DMS114 treated with DMSO at 0.1 percent for 48 hours (cell line): Measurements from ENCODE around the gene STAB2.

Experiments
- DNase-seq: peaks from one replicate; lab custom pipeline; 2025; ENCODE audit not compliant: unreplicated experiment; lab: John Stamatoyannopoulos, UW

STAB2 gene

DNA sequence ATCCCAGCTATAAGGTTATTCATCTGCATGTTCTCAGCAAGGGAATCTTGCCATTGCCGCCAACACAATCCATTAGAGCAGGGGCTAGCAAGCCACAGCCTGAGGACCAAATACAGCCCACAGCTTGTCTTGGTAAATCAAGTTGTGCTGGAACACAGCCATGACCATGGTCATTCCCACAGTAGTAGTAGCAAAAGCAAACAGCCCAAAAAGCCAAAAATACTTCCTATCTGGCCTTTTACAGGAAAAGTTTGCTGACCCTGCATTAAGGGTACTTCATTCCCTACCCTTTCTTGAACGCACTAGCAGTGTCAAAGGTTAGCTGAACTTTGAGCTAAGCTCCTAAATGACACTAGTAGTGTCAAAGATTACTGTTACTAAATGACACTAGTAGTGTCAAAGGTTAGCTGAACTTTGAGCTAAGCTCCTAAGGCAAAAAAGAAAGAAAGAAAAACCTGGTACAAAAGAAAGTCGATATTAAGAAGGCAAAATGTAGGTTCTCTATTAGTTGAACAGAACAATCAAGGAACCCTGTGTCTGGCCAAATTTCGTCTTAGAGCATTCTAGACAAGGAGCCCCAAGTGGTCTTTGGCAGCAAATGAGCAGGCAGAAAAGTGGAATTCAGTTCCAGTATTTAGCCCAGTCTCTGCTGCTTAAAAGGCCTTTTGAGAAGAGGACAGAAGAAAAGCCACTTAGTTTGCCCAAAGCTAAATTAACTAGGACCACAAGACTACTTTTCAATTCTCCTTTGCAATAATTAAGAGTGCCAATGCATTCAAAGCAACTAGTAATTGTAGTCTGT, 186.2 kb downstream of the STAB2 start:
- DNase-seq: no peak

- DNase-seq: no peak
Measured at GRCh38 chr12:103774977-103775560, 188.0 kb downstream of the STAB2 start.

DNA sequence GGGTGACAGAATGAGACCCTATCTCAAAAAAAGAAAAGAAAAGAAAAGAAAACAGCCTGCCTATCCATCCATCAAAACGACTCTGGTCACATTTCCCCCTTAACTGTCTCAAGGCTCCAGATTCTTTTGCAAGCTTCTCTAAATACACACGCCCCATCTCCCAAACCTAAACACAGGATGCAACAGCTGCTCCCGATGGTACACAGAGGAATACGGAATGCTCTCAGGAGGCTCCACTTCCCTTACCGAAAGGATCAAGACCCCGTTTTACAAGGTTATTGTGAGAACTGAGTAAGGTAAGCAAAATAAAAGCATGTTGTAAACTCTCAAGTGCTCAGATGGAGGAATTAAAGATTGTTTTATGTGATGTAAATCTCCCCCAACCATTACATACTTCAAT, 191.7 kb downstream of the STAB2 start:
- no peak for DNase-seq

GRCh38 chr12:103779410-103780092, 192.5 kb downstream of the STAB2 start:
- DNase-seq: peak; percentile 51

GRCh38 chr12:103780093-103780440, 193.0 kb downstream of the STAB2 start:
- no peak for DNase-seq

- no peak for DNase-seq
Measured at GRCh38 chr12:103780992-103781391, 193.9 kb downstream of the STAB2 start.

- DNase-seq: no peak
Measured at GRCh38 chr12:103782399-103782798, 195.3 kb downstream of the STAB2 start.

GRCh38 chr12:103783744-103784664, 196.9 kb downstream of the STAB2 start:
- DNase-seq: no peak

- DNase-seq: no peak
Measured at GRCh38 chr12:103785243-103786031, 198.4 kb downstream of the STAB2 start.

DNA sequence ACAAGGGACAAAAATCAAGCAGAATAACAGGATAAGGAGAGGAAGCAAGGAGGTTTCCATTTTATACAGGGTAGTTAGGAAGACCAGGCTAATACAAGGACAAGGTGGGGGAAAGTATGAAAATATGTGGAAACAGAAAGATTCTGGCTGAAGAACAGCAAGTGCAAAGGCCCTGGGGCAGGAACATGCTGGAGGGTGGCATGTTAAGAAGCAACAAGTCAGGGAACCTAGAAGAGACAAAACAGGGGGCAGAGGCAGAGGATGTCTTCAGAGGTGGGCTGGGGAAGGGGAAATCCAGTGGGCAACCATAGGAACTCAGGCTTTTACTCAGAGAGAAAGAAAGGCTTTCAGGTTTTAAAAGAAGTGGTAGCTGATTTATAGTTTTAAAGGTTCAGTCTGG, 199.1 kb downstream of the STAB2 start:
- no peak for DNase-seq

- DNase-seq: no peak
Measured at GRCh38 chr12:103791350-103791920, 204.4 kb downstream of the STAB2 start.

GRCh38 chr12:103793046-103793445, 206.0 kb downstream of the STAB2 start:
- no peak for DNase-seq

DNA sequence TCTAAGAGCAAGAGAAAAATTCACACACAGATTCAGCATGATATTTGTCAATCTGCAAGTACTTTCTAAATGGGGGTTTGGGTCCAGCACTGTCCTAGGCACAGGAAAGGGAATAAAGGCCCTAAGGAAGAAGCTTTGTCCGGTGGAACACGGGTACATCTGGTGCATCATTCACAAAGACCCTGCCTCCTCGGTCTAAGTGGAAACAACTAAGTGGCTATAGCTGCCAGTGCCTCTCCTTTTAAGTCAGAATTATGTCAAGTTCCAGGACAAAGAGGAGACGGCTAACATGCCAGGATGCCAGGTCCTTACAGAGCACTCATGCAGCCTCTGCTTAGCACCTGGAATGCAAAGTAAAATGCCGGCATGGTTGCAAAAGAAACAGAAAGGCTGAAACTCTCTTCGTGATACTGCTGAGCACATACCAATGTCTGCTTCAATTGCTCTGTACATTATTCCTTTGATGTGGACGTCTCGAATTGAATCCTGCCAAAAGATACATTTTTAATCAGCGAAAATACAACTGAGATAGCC, 206.5 kb downstream of the STAB2 start:
- no peak for DNase-seq

- DNase-seq: no peak
Measured at GRCh38 chr12:103794309-103795213, 207.5 kb downstream of the STAB2 start.

DNA sequence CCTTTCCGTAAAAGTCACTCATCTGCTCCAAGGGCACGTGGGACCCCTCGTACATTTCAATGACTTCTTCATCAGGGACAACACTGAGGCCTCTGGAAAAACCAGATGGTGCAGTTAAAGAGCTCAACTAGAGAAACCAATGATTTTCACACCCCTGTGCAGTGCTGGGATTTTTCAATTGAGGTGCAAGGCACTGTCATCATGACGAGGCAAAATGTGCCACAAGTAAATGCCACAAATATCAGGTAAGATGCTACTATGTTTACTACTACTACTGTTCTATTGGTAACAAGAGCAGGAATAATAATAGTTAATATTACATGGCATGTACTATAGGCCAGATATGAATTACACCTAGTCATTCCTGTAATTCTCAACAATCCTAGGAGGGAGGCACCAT, 211.5 kb downstream of the STAB2 start:
- no peak for DNase-seq

DNA sequence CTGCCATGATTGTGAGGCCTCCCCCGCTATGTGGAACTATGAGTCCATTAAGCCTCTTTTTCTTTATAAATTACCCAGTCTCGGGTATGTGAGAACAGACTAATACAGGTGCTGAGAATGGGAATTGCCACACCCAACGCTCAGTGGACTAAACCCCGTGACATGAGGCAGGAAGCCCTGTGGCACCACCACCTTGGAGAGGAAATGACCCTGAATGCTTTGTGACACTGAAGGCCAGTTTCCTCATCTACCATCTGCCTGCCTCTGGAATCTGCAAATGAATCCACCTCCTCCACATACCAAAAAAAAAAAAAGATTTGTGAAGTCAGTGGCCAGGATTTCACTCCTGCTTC, 212.4 kb downstream of the STAB2 start:
- no peak for DNase-seq

DNA sequence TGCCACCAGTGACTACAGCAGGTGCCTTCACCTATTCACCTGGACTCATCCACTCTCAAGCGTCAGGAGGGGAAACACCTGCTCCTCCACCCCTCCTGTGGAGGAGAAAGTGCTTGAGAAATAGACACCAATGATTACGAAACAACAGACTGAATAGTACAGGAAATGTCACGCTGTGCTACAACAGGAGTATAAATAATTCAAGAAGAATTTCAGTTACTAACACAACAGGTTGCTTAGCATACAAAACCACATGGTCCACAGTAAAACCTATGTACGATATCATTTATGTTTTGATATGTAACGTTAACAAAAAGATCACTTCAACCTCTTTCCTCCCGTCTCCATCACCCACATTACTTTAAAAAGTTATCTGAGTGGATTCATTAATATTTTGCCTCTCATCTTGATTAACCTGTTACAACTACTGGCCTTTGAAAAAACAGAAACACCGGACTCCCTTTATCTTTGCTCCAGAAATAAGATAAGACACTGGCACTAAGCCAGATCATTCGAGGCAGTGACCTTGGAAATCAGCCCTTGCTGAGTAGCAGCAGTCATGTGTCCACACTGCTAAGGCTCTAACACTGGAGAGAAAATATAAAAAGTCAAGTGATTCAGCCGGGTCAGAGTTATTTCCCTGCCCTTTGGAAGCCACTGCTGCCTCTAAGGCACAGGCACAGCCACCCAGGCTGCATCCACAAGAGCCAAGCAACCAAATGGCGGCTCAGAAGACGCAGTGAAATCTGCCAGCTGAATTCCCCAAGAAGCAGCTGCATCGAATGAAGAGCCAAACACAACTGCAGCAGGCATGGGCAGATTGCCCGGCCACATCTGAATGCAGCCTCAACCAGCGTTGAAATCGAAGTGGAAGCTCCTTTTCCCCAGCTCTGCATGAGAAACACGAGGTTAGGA, 213.0 kb downstream of the STAB2 start:
- no peak for DNase-seq
